GM18505 (cell line): Measurements from ENCODE around the gene PAQR4.

Source experiments
- ATAC-seq: cut with Tn5 transposase; IDR thresholded peaks from one replicate; pipeline ENCODE4 v1.9.1; 2021; ENCODE audit not compliant: unreplicated experiment
- POLR2A ChIP-seq: IDR thresholded peaks from 4 replicates; pipeline ENCODE4 v1.6.1; 2011; ENCODE audit warnings: borderline replicate concordance; ENCODE audit not compliant: insufficient read depth, insufficient read length; ENCODE audit errors: extremely low read depth

Gene PAQR4

GRCh38 chr16:3004319-3004718 is 35.2 kb downstream of the PAQR4 start:
- TF ChIP-seq POLR2A, result no peak
- ATAC-seq, result peak; percentile 29

GRCh38 chr16:3004781-3005284 is 35.7 kb downstream of the PAQR4 start:
- TF ChIP-seq POLR2A, result no peak
- no peak for ATAC-seq

GRCh38 chr16:3007059-3007956 is 38.2 kb downstream of the PAQR4 start:
- TF ChIP-seq POLR2A, result no peak
- no peak for ATAC-seq

- ATAC-seq, result no peak
Observed at GRCh38 chr16:3007957-3008689, 39.0 kb downstream of the PAQR4 start.

GRCh38 chr16:3008690-3009037 is 39.5 kb downstream of the PAQR4 start:
- ATAC-seq, result no peak

More at GRCh38 chr16:3007957-3008689, 39.0 kb downstream of the PAQR4 start:
- TF ChIP-seq POLR2A, result no peak

GRCh38 chr16:3009568-3010390 is 40.6 kb downstream of the PAQR4 start:
- ATAC-seq, result no peak

More at GRCh38 chr16:3008690-3009037, 39.5 kb downstream of the PAQR4 start:
- TF ChIP-seq POLR2A, result no peak

GRCh38 chr16:3010510-3010909 is 41.4 kb downstream of the PAQR4 start:
- ATAC-seq, result no peak
- no peak for TF ChIP-seq POLR2A

More at GRCh38 chr16:3009568-3010390, 40.6 kb downstream of the PAQR4 start:
- no peak for TF ChIP-seq POLR2A

GRCh38 chr16:3012246-3012645 is 43.1 kb downstream of the PAQR4 start:
- no peak for ATAC-seq
- TF ChIP-seq POLR2A, result no peak

- no peak for ATAC-seq
- TF ChIP-seq POLR2A, result no peak
Observed at GRCh38 chr16:3012828-3013420, 43.8 kb downstream of the PAQR4 start, which contains the start of gene CLDN9. Gene CLDN9, plus strand, starts transcription at chr16:3012923. Its CDS starts 440 bp downstream, at chr16:3013363.

GRCh38 chr16:3013491-3013951 is 44.4 kb downstream of the PAQR4 start:
- no peak for TF ChIP-seq POLR2A
- no peak for ATAC-seq

GRCh38 chr16:3013998-3014690 is 45.0 kb downstream of the PAQR4 start:
- no peak for TF ChIP-seq POLR2A
- no peak for ATAC-seq

GRCh38 chr16:3014971-3015370 is 45.8 kb downstream of the PAQR4 start:
- TF ChIP-seq POLR2A, result no peak
- no peak for ATAC-seq
